Thoracic aorta (tissue), 2 donors: ENCODE measurements around the gene PCDHB9. TPM values are rescaled to one million over a fixed set of nuclear protein-coding genes. Genes with fewer than 3 reads are reported as not detected.
"Not testable (repeated sequence)": the region's sequence is repeated elsewhere in the genome, so short reads cannot be mapped to it uniquely, and the experiment has no call there.

Source experiments
- ATAC-seq: fragments of 150-250 bp; one replicate; pipeline ENCODE4 v1.8.0; 2017; ENCODE audit warnings: low read depth; ENCODE audit not compliant: insufficient number of reproducible peaks, low FRiP score
- DNase-seq: peaks from one replicate; pipeline ENCODE4 v3.0.0-alpha.2; 2020; ENCODE audit warnings: low spot score
- H3K27ac ChIP-seq, 2 donors: fragments of 200-600 bp; sonication (generic); 1 replicate in 1 of 2; 2 replicates in 1 of 2; pipeline ENCODE4 v1.5.1; 2016; ENCODE audit warnings: mild to moderate bottlenecking in 2 of 2, moderate library complexity in 2 of 2
- H3K27me3 ChIP-seq: fragments of 200-600 bp; sonication (generic); replicated peaks from 2 replicates; pipeline ENCODE4 v1.6.0; 2016; ENCODE audit warnings: mild to moderate bottlenecking; ENCODE audit not compliant: insufficient read depth
- H3K36me3 ChIP-seq: fragments of 200-600 bp; sonication (generic); one replicate; pipeline ENCODE4 v1.5.1; 2016
- H3K4me1 ChIP-seq, 2 donors: fragments of 200-600 bp; sonication (generic); 1 replicate in 1 of 2; 2 replicates in 1 of 2; pipeline versions ENCODE4 v1.5.1 to v1.6.0; 2016; ENCODE audit warnings: low read depth in 2 of 2, mild to moderate bottlenecking in 1 of 2; ENCODE audit not compliant: control insufficient read depth in 1 of 2
- H3K4me3 ChIP-seq: fragments of 200-600 bp; sonication (generic); 2 replicates; pipeline ENCODE4 v1.5.1; 2016; ENCODE audit warnings: mild to moderate bottlenecking
- H3K9me3 ChIP-seq: fragments of 200-600 bp; sonication (generic); 2 replicates; pipeline ENCODE4 v1.5.1; 2016
- total RNA-seq, 2 donors: library from RNA; depleted of rRNA; stranded (reverse); fragments of >200 nt; gene quantifications; one replicate each; pipeline versions ENCODE4 v1.1.0 to v1.2.3, GENCODE V29; 2016
- TF ChIP-seq, protein P1 (sequence below): fragments of 200-600 bp; sonication (generic); IDR thresholded peaks from one replicate; pipeline ENCODE4 v1.5.1; 2019; ENCODE audit warnings: antibody characterized with exemption

Gene PCDHB9
- 1 to 10 TPM; 4.2 to 9.6 TPM for total RNA-seq

DNA sequence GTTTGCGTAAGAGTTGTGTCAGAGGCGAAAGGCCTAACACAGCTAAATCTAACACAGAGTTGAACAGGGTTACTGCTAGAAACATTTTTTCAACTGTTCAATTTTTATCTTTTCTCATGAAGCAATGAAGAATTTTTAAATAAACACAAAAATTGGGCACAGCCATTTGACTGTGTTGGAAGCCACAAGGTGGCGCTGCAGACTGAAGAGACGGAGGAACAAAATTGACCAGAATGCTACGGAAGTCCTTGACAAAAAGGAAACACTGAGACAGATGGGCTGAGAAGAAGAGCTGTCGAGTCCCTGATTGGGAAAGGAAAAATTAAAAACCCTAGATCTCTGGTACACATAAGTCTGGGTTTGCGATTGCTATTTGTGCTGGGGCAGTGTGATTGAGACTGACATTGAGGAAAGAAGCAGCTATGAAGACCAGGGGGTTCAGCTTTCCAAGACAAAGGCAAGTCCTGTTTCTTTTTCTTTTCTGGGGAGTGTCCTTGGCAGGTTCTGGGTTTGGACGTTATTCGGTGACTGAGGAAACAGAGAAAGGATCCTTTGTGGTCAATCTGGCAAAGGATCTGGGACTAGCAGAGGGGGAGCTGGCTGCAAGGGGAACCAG is at the start of gene PCDHB9:
Gene PCDHB9, plus strand, starts transcription at position 265 of the 616 bp plus-strand sequence. Its CDS starts 158 bp downstream, at position 423.
- Histone ChIP-seq H3K4me3 (no peak within 1 kb of the TSS), H3K9me3 (peaks cover 68% of the 10 kb centered on the region)
- no peak for ATAC-seq

DNA sequence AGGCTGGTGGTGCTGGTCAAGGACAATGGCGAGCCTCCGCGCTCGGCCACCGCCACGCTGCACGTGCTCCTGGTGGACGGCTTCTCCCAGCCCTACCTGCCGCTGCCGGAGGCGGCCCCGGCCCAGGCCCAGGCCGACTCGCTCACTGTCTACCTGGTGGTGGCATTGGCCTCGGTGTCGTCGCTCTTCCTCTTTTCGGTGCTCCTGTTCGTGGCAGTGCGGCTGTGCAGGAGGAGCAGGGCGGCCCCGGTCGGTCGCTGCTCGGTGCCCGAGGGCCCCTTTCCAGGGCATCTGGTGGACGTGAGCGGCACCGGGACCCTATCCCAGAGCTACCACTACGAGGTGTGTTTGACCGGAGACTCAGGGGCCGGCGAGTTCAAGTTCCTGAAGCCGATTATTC is 49.6 kb upstream of the PCDHB9 start:
- H3K9me3 ChIP-seq = peaks cover 57% of the 10 kb centered on the region
- not testable (repeated sequence) for DNase-seq, H3K36me3 ChIP-seq, H3K27me3 ChIP-seq, ATAC-seq, H3K4me3 ChIP-seq, H3K27ac ChIP-seq, H3K4me1 ChIP-seq

More for the DNA sequence above, at the start of gene PCDHB9:
- H3K27me3 ChIP-seq = no peaks in the 10 kb centered on the region
- TF ChIP-seq, protein P1, sequence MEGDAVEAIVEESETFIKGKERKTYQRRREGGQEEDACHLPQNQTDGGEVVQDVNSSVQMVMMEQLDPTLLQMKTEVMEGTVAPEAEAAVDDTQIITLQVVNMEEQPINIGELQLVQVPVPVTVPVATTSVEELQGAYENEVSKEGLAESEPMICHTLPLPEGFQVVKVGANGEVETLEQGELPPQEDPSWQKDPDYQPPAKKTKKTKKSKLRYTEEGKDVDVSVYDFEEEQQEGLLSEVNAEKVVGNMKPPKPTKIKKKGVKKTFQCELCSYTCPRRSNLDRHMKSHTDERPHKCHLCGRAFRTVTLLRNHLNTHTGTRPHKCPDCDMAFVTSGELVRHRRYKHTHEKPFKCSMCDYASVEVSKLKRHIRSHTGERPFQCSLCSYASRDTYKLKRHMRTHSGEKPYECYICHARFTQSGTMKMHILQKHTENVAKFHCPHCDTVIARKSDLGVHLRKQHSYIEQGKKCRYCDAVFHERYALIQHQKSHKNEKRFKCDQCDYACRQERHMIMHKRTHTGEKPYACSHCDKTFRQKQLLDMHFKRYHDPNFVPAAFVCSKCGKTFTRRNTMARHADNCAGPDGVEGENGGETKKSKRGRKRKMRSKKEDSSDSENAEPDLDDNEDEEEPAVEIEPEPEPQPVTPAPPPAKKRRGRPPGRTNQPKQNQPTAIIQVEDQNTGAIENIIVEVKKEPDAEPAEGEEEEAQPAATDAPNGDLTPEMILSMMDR = no peak
- no peaks in the 10 kb centered on the region for H3K4me1 ChIP-seq
- no peak for DNase-seq
- no peaks in the 10 kb centered on the region for H3K36me3 ChIP-seq
- H3K27ac ChIP-seq = no peak within 1 kb of the TSS

DNA sequence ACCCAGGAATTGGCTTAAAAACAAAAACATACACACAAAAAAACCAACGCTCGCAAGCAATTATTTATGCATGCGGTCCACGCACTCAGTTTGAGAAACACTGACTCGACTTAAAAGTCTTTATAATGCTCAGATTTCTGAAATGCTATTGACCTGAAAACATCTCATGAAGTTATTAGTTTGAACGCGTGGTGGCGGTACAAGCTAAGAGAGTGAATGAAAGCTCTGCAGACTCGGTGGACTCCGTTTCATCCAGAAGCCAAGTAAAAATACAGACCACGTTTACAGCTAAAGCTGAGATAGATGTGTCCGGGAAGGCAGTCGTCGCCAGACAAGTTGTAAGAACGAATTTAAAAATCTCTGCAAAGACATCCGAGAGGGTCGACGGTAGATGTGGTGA is 37.1 kb upstream of the PCDHB9 start, which contains the start of gene PCDHB6:
Gene PCDHB6, plus strand, starts transcription at position 246 of the 400 bp plus-strand sequence. CDS start 201 bp downstream, outside the sequence.
- peaks cover 58% of the 10 kb centered on the region for H3K9me3 ChIP-seq
- H3K4me3 ChIP-seq = peak within 1 kb of the TSS; percentile 20

DNA sequence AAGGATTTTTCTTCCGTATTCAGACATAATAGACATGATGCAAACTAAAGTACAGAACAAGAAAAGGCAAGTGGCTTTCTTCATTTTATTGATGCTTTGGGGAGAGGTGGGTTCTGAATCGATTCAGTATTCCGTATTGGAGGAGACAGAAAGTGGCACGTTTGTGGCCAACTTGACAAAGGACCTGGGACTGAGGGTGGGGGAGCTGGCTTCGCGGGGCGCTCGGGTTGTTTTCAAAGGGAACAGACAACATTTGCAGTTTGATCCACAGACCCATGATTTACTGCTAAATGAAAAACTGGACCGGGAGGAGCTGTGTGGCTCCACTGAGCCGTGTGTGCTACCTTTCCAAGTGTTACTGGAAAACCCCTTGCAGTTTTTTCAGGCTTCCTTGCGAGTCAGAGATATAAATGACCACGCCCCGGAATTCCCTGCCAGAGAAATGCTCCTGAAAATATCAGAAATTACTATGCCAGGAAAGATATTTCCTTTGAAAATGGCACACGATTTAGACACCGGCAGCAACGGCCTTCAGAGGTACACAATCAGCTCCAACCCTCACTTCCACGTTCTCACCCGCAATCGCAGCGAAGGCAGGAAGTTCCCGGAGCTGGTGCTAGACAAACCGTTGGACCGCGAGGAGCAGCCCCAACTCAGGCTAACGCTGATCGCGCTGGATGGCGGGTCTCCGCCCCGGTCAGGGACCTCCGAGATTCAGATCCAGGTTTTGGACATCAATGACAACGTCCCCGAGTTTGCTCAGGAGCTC is 36.6 kb upstream of the PCDHB9 start:
- DNase-seq = no peak
- Histone ChIP-seq H3K27ac (no peak overlapping the region), H3K4me1 (no peaks in the 10 kb centered on the region), H3K9me3 (peaks cover 58% of the 10 kb centered on the region), H3K36me3 (no peaks in the 10 kb centered on the region), H3K27me3 (no peaks in the 10 kb centered on the region), H3K4me3 (peak overlapping the region; percentile 20)
- TF ChIP-seq, protein P1 = no peak
- ATAC-seq = no peak

More for the DNA sequence above, 37.1 kb upstream of the PCDHB9 start, which contains the start of gene PCDHB6:
- no peak within 1 kb of the TSS for H3K27ac ChIP-seq
- TF ChIP-seq, protein P1 = no peak
- no peaks in the 10 kb centered on the region for H3K4me1 ChIP-seq
- no peaks in the 10 kb centered on the region for H3K36me3 ChIP-seq
- H3K27me3 ChIP-seq = no peaks in the 10 kb centered on the region
- DNase-seq (no peak), ATAC-seq (no peak)

DNA sequence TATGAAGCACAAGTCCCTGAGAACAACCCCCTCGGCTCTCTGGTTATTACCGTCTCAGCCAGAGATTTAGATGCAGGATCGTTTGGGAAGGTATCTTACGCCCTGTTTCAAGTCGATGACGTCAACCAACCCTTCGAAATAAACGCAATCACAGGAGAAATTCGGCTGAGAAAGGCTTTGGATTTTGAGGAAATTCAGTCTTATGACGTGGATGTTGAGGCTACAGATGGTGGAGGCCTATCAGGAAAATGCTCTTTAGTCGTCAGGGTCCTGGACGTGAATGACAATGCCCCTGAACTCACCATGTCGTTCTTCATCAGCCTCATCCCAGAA is 36.0 kb upstream of the PCDHB9 start:
- Histone ChIP-seq H3K4me1 (no peaks in the 10 kb centered on the region), H3K27me3 (no peaks in the 10 kb centered on the region), H3K27ac (no peak overlapping the region), H3K9me3 (peaks cover 58% of the 10 kb centered on the region), H3K36me3 (no peaks in the 10 kb centered on the region), H3K4me3 (no peak overlapping the region)
- DNase-seq (no peak), ATAC-seq (no peak)
- TF ChIP-seq, protein P1 = no peak

DNA sequence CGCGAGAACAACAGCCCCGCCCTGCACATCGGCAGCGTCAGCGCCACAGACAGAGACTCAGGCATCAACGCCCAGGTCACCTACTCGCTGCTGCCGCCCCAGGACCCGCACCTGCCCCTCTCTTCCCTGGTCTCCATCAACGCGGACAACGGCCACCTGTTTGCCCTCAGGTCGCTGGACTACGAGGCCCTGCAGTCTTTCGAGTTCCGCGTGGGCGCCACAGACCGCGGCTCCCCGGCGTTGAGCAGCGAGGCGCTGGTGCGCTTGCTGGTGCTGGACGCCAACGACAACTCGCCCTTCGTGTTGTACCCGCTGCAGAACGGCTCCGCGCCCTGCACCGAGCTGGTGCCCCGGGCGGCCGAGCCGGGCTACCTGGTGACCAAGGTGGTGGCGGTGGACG is 35.3 kb upstream of the PCDHB9 start:
- not testable (repeated sequence) for DNase-seq, H3K4me3 ChIP-seq, H3K36me3 ChIP-seq, H3K4me1 ChIP-seq, H3K27me3 ChIP-seq, ATAC-seq, H3K27ac ChIP-seq
- H3K9me3 ChIP-seq = peaks cover 65% of the 10 kb centered on the region

DNA sequence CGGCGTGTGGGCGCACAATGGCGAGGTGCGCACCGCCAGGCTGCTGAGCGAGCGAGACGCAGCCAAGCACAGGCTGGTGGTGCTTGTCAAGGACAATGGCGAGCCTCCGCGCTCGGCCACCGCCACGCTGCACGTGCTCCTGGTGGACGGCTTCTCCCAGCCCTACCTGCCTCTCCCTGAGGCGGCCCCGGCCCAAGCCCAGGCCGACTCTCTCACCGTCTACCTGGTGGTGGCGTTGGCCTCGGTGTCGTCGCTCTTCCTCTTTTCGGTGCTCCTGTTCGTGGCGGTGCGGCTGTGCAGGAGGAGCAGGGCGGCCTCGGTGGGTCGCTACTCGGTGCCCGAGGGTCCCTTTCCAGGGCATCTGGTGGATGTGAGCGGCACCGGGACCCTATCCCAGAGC is 34.9 kb upstream of the PCDHB9 start:
- H3K27me3 ChIP-seq, H3K36me3 ChIP-seq, H3K4me1 ChIP-seq, ATAC-seq, H3K4me3 ChIP-seq, H3K27ac ChIP-seq, DNase-seq: not testable (repeated sequence)
- peaks cover 70% of the 10 kb centered on the region for H3K9me3 ChIP-seq
